SK-N-MC (cell line): ENCODE measurements around the gene PCNX3.

Experiments used
- DNase-seq: peaks from one replicate; pipeline ENCODE4 v3.0.0-alpha.2; 2011; ENCODE audit warnings: low read depth, low spot score
- H3K27ac ChIP-seq: fragments of 200-600 bp; sonication (generic); 2 replicates; pipeline ENCODE4 v1.5.1; 2016; ENCODE audit warnings: mixed run types
- H3K36me3 ChIP-seq: fragments of 200-600 bp; sonication (generic); 2 replicates; pipeline ENCODE4 v1.6.1; 2017; ENCODE audit warnings: antibody characterized with exemption, low read length, mixed read lengths; ENCODE audit not compliant: insufficient read depth
- H3K4me3 ChIP-seq: fragments of 200-600 bp; sonication (generic); 2 replicates; pipeline ENCODE4 v1.5.1; 2016
- H3K9ac ChIP-seq: fragments of 200-600 bp; sonication (generic); 2 replicates; pipeline ENCODE4 v1.8.0; 2017; ENCODE audit warnings: mixed run types, mixed read lengths; ENCODE audit not compliant: insufficient read length
- H3K9me3 ChIP-seq: fragments of 200-600 bp; sonication (generic); 2 replicates; pipeline ENCODE4 v1.6.1; 2017; ENCODE audit warnings: low read depth, mild to moderate bottlenecking, antibody characterized with exemption, low read length, moderate library complexity, mixed read lengths
- EZH2 ChIP-seq: fragments of 200-600 bp; sonication (generic); IDR thresholded peaks from one replicate; pipeline ENCODE4 v1.6.1; 2017; ENCODE audit warnings: antibody characterized with exemption
- FOXP2 ChIP-seq: optimal IDR thresholded peaks from 2 replicates; pipeline ENCODE3; 2011; ENCODE audit warnings: mild to moderate bottlenecking, moderate library complexity; ENCODE audit not compliant: insufficient read depth; ENCODE audit errors: extremely low read length, control extremely low read depth
- POLR2AphosphoS5 ChIP-seq: IDR thresholded peaks from 2 replicates; pipeline ENCODE4 v1.6.1; 2012; ENCODE audit warnings: mild to moderate bottlenecking, low read depth, low read length, borderline replicate concordance

Gene PCNX3

DNA sequence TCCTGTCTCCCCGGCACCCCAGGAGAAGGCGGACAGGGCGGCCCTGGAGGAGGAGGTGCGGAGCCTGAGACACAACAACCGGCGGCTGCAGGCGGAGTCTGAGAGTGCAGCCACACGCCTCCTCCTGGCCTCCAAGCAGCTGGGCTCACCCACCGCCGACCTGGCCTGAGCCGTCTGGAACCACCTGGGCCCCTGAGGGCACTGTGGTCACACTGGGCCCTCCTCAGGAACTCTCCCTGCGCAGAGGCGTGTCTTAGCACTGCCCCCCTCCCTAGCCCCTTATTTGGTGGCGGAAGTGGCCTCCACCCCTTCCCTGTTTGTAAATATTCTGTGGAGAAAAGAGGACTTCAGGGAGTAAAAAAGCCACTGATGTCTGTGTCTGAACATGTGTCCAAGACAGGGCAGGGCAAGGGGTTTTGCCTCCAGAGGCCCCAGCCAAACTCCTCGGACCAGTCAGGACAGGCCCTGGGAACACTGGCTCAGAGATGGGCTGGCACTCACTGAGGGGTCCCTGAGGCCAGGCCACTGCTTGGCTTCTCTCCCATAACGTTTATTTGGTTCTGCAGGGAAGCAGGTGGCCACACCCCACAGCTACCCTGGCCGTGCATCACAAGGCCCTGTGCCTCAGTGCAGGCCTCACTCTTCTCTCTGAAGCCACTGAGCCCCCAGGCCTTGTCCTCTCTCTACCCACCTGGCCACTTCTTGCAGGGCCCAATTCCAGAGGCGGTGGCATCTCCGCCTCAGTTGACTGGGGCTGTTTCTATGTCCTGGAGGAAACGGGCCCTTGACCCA, 35.2 kb downstream of the PCNX3 start:
- Histone ChIP-seq H3K27ac (no peak overlapping the region), H3K4me3 (no peak overlapping the region), H3K9ac (no peak overlapping the region), H3K9me3 (no peaks in the 10 kb centered on the region), H3K36me3 (peaks cover 18% of the 10 kb centered on the region; the same call in 1 of the 2 replicates)
- TF ChIP-seq FOXP2: no peak
- no peak for TF ChIP-seq POLR2AphosphoS5
- no peak for TF ChIP-seq EZH2
- no peak for DNase-seq

DNA sequence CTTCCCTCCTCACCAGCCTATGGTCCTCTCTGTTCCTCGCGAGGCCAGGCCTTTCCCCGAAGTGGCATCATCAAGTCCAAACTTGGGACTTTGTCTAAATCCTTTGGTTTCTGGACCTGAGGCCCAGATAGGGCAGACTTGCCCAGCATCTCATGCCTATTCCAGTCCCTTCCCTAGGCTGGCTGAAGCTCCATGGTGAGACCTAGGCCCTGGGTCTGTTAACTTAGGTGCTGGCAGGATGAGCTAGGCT, 35.7 kb downstream of the PCNX3 start:
- no peaks in the 10 kb centered on the region for H3K9me3 ChIP-seq
- no peak overlapping the region for H3K9ac ChIP-seq
- no peak overlapping the region for H3K4me3 ChIP-seq
- peak overlapping the region; percentile 47; the same call in 1 of the 2 replicates for H3K27ac ChIP-seq
- peaks cover 23% of the 10 kb centered on the region for H3K36me3 ChIP-seq
- no peak for DNase-seq
- TF ChIP-seq FOXP2 (no peak), POLR2AphosphoS5 (no peak)

DNA sequence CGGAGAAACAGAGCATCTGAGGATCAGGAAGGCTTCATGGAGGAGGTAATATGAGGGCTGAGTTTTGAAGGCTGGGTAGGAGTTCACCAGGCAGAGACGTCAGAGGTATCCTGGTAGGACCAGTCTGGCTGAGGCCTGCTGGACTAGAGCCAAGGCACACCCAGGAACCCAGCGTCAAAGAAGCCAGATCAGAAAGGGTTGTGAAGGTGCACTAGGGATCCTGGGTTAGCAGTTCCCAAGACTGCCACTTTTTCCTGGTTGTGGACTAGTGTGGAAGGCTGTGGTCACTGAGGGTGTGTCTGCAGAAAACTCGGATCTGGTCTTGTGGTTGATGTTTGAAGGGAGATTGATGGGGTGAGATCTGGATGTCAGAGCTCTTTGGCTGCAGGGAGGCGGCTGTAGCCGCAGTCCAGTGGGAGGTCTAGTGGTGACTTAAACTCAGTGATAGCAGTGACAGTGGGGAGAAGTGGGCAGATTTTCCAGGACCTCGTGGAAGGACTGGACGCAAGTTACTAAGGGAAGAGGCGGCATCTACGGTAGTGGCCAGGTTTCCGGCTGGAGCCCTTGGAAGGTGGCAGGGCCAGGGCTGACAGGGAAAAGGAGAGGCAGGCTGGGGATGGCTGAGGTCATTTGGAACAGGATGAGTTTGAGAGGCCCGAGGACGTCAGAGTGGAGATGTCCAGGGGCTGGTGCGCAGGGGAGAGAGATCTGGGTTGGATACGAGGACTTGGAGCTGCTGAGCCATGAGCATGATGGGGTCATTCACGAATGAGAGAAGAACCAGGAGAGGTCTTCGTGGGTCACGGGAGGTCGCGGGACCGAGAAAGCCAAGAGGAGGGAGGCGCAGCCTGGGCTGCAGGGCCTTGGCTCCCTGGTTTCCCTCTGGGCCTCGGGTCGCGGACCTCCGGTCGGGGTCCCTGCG, 36.3 kb downstream of the PCNX3 start:
- peak overlapping the region; percentile 90 for H3K4me3 ChIP-seq
- H3K9me3 ChIP-seq: no peaks in the 10 kb centered on the region
- peak overlapping the region; percentile 81 for H3K9ac ChIP-seq
- peaks cover 25% of the 10 kb centered on the region for H3K36me3 ChIP-seq
- no peak for TF ChIP-seq FOXP2
- no peak for TF ChIP-seq POLR2AphosphoS5
- TF ChIP-seq EZH2: no peak
- no peak for DNase-seq
- peak overlapping the region; percentile 94 for H3K27ac ChIP-seq

DNA sequence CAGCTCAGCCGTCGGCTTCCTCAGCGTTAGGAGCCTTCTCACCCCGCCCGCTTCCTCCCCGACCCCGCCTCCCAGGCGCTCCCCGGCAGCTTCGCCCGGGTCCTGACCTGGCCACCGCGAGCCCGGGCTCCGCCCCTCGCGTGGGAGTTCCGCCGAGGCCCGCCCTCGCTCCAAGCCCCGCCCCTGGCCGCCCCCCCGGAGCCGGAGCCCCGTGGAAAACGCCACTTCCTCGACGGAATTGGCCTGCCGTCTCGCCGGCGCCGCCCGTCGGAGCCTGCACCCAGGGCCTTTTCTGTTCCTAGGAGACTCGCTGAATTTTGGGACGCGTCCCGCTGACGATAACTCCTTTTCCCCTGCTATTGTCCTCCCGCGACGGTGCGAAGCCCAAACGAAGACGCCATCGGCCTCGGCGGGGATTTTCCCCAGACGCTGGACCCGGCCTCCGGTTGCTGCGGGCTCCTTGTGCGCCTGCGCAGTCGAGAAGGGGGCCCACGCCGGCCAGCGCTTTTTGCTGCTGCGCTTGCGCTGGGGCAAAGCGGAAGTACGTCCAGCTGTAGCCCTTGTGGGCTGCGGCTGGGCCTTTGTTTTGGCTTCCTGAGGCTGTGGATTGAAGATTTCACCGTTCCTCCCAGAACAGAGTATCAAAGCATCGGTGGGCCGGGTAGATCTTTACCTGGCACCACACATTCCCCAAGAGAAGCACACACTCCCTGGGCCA, 37.1 kb downstream of the PCNX3 start:
- TF ChIP-seq POLR2AphosphoS5 (peak; percentile 83), EZH2 (no peak)
- DNase-seq: no peak
- H3K27ac ChIP-seq: peak overlapping the region; percentile 94
- peaks cover 34% of the 10 kb centered on the region for H3K36me3 ChIP-seq
- peak overlapping the region; percentile 81 for H3K9ac ChIP-seq
- H3K9me3 ChIP-seq: no peaks in the 10 kb centered on the region
- peak overlapping the region; percentile 90 for H3K4me3 ChIP-seq

DNA sequence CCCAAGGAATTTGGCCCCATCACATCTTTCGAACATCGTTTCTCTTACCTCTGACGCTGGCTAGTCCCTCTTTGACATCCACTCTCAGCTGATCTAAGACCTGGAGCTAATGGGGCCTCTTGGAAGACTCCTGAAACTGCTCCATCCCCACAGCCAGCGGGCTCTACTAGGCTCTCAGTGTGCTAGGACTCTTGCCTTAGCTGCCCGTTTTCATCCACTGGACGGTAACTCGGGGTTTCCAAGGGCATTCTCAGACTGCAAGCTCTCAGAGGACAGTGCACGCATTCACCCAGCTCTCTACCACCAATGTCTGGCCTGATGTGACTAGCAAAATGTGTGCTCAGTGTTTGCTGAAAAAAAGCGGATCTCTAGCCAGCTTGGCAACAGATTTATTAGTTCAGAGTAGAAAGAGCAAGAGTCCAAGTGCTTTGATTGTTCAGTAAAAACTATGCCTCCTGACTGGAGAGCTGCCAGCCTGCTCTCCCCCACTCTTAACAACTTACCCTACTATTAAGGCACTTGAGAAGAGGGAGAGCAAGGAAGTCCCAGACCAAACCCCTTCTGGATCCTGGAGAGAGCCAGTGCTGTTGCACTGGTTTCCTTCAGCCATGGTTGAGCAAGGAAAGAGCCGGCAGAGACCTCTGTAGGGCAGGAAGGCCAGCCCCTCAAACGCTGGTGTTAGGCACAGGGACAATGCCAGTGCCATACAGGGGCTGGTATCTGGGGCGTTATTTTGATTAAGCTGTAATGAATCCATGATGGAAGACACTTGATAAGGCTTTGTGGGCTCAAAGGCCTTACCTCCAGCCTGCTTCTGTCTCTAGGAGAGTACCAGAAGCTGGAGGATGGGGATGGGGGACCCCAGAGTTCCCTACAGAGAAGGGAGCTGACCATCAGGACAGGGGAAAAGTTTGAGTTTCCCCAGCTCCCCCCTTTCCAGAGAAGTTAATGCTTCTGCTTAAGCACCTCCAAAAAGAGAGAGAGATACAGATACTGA, 38.0 kb downstream of the PCNX3 start:
- Histone ChIP-seq H3K4me3 (peak overlapping the region; percentile 90), H3K27ac (peak overlapping the region; percentile 94), H3K9ac (peak overlapping the region; percentile 81), H3K9me3 (no peaks in the 10 kb centered on the region), H3K36me3 (peaks cover 42% of the 10 kb centered on the region)
- DNase-seq: no peak
- TF ChIP-seq POLR2AphosphoS5 (no peak), FOXP2 (no peak), EZH2 (no peak)

DNA sequence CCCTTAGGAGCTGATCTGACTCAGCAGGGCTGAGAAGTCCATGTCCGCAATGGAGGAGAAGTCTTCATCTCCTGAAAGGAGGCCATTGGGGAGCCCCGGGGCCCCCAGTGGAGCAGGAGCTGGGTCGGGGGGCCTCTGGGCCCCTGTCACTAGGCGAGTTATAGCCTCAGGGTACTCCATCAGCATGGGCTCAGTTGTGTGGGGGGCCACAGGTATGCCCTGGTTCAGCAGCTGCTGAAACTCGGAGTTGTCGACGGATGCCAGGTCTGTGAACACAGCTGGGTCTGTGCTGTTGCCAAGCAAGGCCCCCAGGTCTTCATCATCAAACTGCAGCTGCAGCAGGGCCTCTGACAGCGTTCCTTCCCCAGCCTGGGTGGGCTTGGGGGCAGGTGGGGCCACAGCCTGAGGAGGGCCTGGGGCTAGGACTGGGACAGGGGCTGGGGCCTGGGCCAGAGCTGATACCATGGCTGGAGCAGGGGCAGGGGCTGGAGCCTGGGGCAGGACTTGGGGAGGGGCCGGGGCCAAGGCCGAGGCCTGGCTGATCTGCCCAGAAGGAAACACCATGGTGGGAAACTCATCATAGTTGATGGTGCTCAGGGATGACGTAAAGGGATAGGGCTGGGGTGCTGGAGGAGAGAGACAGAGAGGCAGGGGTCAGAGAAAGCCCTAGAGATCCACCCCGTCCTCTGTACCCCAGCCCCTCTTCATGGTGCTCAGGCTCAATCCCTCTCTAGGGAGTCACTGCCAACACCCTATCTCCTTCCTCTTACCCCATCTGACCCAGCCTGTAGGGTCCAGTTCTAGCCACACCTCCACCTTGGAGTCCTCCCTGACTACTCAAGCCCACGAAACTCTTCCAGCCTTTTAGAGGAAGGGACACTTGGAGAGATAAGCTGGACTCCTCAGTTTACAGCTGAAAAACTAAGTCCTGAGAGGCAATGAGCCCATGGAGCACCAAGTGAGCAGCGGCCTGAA, 39.1 kb downstream of the PCNX3 start:
- peaks cover 54% of the 10 kb centered on the region for H3K36me3 ChIP-seq
- no peak for DNase-seq
- H3K4me3 ChIP-seq: no peak overlapping the region
- H3K9ac ChIP-seq: no peak overlapping the region
- H3K27ac ChIP-seq: peak overlapping the region; percentile 94
- TF ChIP-seq EZH2: no peak
- H3K9me3 ChIP-seq: no peaks in the 10 kb centered on the region
